22Rv1 (cell line): ENCODE measurements around the gene ZBTB4.

Experiments used
- H3K27ac ChIP-seq: fragments of 450-650 bp; 2 replicates; pipeline ENCODE4 v1.5.1; 2017
- ZFX ChIP-seq: fragments of 450-650 bp; IDR thresholded peaks from 2 replicates; pipeline ENCODE4 v1.6.1; 2017; ENCODE audit warnings: antibody characterized with exemption, borderline replicate concordance
- TF ChIP-seq, protein P1 (sequence below): fragments of 450-650 bp; IDR thresholded peaks from 2 replicates; pipeline ENCODE4 v1.5.1; 2017; ENCODE audit warnings: mild to moderate bottlenecking

ZBTB4 gene

GRCh38 chr17:7479213-7480088 lies at the start of gene ZBTB4:
Gene ZBTB4 (minus strand): TSS chr17:7479631. CDS start chr17:7466801, 12,830 bp downstream.
- H3K27ac ChIP-seq = peak within 1 kb of the TSS; percentile 86
- TF ChIP-seq ZFX = no peak
- TF ChIP-seq, protein P1, sequence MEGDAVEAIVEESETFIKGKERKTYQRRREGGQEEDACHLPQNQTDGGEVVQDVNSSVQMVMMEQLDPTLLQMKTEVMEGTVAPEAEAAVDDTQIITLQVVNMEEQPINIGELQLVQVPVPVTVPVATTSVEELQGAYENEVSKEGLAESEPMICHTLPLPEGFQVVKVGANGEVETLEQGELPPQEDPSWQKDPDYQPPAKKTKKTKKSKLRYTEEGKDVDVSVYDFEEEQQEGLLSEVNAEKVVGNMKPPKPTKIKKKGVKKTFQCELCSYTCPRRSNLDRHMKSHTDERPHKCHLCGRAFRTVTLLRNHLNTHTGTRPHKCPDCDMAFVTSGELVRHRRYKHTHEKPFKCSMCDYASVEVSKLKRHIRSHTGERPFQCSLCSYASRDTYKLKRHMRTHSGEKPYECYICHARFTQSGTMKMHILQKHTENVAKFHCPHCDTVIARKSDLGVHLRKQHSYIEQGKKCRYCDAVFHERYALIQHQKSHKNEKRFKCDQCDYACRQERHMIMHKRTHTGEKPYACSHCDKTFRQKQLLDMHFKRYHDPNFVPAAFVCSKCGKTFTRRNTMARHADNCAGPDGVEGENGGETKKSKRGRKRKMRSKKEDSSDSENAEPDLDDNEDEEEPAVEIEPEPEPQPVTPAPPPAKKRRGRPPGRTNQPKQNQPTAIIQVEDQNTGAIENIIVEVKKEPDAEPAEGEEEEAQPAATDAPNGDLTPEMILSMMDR = no peak

DNA sequence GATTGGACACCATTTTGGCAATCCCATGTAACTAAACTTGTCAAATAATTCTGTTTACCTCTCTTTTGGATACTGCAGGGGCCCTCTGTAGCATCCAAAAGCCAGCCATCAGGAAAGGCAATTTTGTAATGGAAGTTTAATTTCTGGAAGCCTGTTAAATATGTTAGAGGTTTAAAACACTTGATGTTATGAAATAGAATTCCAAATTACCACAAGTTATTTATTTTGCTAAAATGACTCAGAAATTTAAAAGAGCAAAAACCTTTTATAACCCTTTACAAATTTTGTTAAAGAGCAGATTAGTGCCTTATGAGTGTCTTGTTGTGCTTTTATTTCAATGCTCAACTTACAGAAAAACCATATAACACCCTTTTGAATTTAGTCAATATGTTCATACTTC lies 49.4 kb upstream of the ZBTB4 start:
- no peak overlapping the region for H3K27ac ChIP-seq
- no peak for TF ChIP-seq ZFX
- TF ChIP-seq, protein P1 = no peak

GRCh38 chr17:7523033-7523432 lies 43.6 kb upstream of the ZBTB4 start:
- H3K27ac ChIP-seq = no peak overlapping the region
- TF ChIP-seq ZFX = no peak
- TF ChIP-seq, protein P1 = peak; percentile 65

DNA sequence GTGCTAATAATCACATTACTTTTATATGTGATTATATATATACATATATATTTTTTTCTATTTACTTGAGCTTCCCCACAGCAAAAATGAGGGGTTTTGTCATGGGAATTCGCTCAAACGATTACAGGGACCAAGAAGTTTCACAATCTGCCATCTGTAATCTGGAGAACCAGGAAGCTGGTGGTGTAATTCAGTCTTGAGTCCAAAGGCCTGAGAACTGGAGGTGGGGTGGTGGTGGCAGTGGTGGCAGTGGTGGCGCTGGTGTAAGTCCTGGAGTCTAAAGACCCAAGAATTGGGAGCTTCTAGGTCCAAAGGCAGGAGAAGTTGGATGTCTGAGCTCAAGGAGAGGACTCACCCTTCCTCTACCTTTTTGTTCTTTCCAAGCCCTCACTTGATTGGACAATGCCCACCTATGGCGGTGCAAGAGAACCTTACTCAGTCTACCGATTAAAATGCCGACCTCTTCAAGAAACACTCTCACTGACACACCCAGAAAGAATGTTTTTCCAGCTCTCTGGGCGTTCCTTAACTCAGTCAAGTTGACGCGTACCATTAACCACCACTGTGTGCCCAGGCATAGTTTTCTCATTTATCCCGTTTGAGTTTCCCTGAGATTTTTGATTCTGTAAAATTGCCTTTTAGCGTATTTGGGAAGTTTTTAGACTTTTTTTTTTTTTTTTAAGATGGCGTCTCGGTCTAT lies 36.6 kb upstream of the ZBTB4 start:
- peak overlapping the region; percentile 32; the same call in 1 of the 2 replicates for H3K27ac ChIP-seq
- TF ChIP-seq ZFX = no peak
- TF ChIP-seq, protein P1 = no peak

DNA sequence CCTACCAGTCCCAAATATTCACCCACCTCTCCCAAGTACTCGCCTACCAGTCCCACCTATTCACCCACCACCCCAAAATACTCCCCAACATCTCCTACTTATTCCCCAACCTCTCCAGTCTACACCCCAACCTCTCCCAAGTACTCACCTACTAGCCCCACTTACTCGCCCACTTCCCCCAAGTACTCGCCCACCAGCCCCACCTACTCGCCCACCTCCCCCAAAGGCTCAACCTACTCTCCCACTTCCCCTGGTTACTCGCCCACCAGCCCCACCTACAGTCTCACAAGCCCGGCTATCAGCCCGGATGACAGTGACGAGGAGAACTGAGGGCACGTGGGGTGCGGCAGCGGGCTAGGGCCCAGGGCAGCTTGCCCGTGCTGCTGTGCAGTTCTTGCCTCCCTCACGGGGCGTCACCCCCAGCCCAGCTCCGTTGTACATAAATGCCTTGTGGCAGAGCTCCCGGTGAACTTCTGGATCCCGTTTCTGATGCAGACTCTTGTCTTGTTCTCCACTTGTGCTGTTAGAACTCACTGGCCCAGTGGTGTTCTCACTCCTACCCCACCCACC lies 34.5 kb upstream of the ZBTB4 start:
- no peak overlapping the region for H3K27ac ChIP-seq
- TF ChIP-seq, protein P1 = no peak
- TF ChIP-seq ZFX = no peak

DNA sequence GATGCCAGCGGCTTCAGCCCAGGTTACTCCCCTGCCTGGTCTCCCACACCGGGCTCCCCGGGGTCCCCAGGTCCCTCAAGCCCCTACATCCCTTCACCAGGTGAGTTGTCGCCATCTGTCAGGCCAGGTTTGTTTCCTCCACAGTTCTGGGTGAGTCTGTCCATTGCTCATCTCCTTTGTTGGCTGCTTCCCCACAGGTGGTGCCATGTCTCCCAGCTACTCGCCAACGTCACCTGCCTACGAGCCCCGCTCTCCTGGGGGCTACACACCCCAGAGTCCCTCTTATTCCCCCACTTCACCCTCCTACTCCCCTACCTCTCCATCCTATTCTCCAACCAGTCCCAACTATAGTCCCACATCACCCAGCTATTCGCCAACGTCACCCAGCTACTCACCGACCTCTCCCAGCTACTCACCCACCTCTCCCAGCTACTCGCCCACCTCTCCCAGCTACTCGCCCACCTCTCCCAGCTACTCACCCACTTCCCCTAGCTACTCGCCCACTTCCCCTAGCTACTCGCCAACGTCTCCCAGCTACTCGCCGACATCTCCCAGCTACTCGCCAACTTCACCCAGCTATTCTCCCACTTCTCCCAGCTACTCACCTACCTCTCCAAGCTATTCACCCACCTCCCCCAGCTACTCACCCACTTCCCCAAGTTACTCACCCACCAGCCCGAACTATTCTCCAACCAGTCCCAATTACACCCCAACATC lies 33.6 kb upstream of the ZBTB4 start:
- no peak for TF ChIP-seq ZFX
- TF ChIP-seq, protein P1 = no peak
- no peak overlapping the region for H3K27ac ChIP-seq
